K562 (cell line): ENCODE measurements around the gene TRIM62. TPM values are rescaled to one million over a fixed set of nuclear protein-coding genes. Genes with fewer than 3 reads are reported as not detected.

Experiments used
- ATAC-seq: fragments of 200-7000 bp; cut with Tn5 transposase; 3 replicates; pipeline ENCODE4 v1.9.1; 2020; ENCODE audit warnings: moderate library complexity
- BruUV-seq: library from RNA; stranded (reverse); fragments of 400-500 nt; replicated peaks from 2 replicates; lab custom pipeline; 2021; lab: Mats Ljungman, UMichigan
- CTCF ChIA-PET: fragments of 300-600 bp; formaldehyde crosslinking; extraction: SDS; loops from one replicate; lab custom pipeline; 2021; ENCODE audit warnings: low intra/inter-chr PET ratio; lab: Yijun Ruan, JAX
- POLR2A ChIA-PET: fragments of 300-600, 350-650 bp; sonication (Branson Sonifier 250); formaldehyde crosslinking; extraction: SDS; loops from one replicate; lab custom pipeline; 2021; ENCODE audit warnings: antibody characterized with exemption, inconsistent platforms; lab: Yijun Ruan, JAX
- DNase-seq, 4 experiments: peaks; one replicate each; pipeline versions ENCODE4 v3.0.0 to v3.0.0-alpha.2; 2011 to 2018; ENCODE audit warnings: low spot score in 3 of 4, mixed read lengths in 3 of 4; ENCODE audit errors: extremely low read depth in 1 of 4
- FAIRE-seq: peaks from 2 replicates; lab custom pipeline; 2011; peaks lifted over from hg19 to GRCh38; lab: Jason Lieb, UNC
- H2AFZ ChIP-seq: 2 replicates; pipeline ENCODE4 v1.6.0; 2011; ENCODE audit warnings: low read depth, low read length, control low read depth, inconsistent platforms
- H3K27ac ChIP-seq: fragments of 200-600 bp; 3 replicates; pipeline ENCODE4 v1.8.0; 2011; ENCODE audit warnings: low read depth, mild to moderate bottlenecking, control low read depth, inconsistent platforms, low read length, moderate library complexity, mixed read lengths; ENCODE audit errors: extremely low read depth
- H3K27me3 ChIP-seq, 2 experiments: fragments of 300-600 bp in 1 of 2; 2 replicates in 1 of 2; 3 replicates in 1 of 2; pipeline versions ENCODE4 v1.6.0 to v1.8.0; 2011; ENCODE audit warnings: inconsistent platforms in 2 of 2, low read length in 2 of 2, mild to moderate bottlenecking in 1 of 2, mixed read lengths in 1 of 2, moderate library complexity in 1 of 2; ENCODE audit not compliant: control insufficient read depth in 2 of 2, insufficient read depth in 2 of 2
- H3K36me3 ChIP-seq: fragments of 300-600 bp; 3 replicates; pipeline ENCODE4 v1.8.0; 2011; ENCODE audit warnings: mild to moderate bottlenecking, low read length, inconsistent platforms; ENCODE audit not compliant: control insufficient read depth, insufficient read depth
- H3K4me1 ChIP-seq, 2 experiments: fragments of 200-600 bp in 1 of 2; replicated peaks in 1 of 2; 2 replicates in 1 of 2; 3 replicates in 1 of 2; pipeline versions ENCODE4 v1.5.1 to v1.8.0; 2011; ENCODE audit warnings: inconsistent platforms in 2 of 2, low read length in 2 of 2, mild to moderate bottlenecking in 1 of 2, mixed read lengths in 1 of 2, moderate library complexity in 1 of 2; ENCODE audit not compliant: control insufficient read depth in 2 of 2, insufficient read depth in 2 of 2
- H3K4me2 ChIP-seq: 2 replicates; pipeline ENCODE4 v1.6.1; 2011; ENCODE audit warnings: low read length, control low read depth, inconsistent platforms, mixed read lengths; ENCODE audit not compliant: insufficient read depth
- H3K4me3 ChIP-seq: fragments of 200-600 bp; sonication (generic), shearing (Covaris generic); 2 replicates; pipeline ENCODE4 v1.5.1; 2016; ENCODE audit warnings: control low read depth, inconsistent platforms
- H3K79me2 ChIP-seq: fragments of 200-600 bp; 3 replicates; pipeline ENCODE4 v1.8.0; 2011; ENCODE audit warnings: low read length, inconsistent platforms; ENCODE audit not compliant: control insufficient read depth, insufficient read depth
- H3K9ac ChIP-seq, 2 experiments: 2 replicates each; pipeline versions ENCODE4 v1.6.0 to v1.6.1; 2011; ENCODE audit warnings: low read depth in 2 of 2, low read length in 2 of 2, control low read depth in 1 of 2, inconsistent platforms in 1 of 2, mild to moderate bottlenecking in 1 of 2, mixed read lengths in 1 of 2; ENCODE audit not compliant: insufficient read depth in 1 of 2
- H3K9me1 ChIP-seq: one replicate; pipeline ENCODE4 v1.6.0; 2011; ENCODE audit warnings: inconsistent platforms, mild to moderate bottlenecking, low read length, moderate library complexity; ENCODE audit not compliant: control insufficient read depth, insufficient read depth
- H3K9me3 ChIP-seq: replicated peaks from 2 replicates; pipeline ENCODE4 v1.5.1; 2011; ENCODE audit warnings: low read depth, low read length, inconsistent platforms; ENCODE audit not compliant: control insufficient read depth, insufficient read depth
- H4K20me1 ChIP-seq: replicated peaks from 2 replicates; pipeline ENCODE4 v1.6.1; 2011; ENCODE audit warnings: low read length, inconsistent platforms, mixed read lengths; ENCODE audit not compliant: control insufficient read depth, insufficient read depth
- ATF1 ChIP-seq, 2 experiments: fragments of 450-650 bp in 1 of 2; IDR thresholded peaks; 2 replicates each; pipeline ENCODE4 v1.6.1; 2016; ENCODE audit warnings: missing compliant biosample characterization in 1 of 2, missing genetic modification characterization in 1 of 2
- CBFB ChIP-seq: sonication (generic); formaldehyde crosslinking; IDR thresholded peaks from 2 replicates; pipeline ENCODE4 v1.4.0; 2020; ENCODE audit warnings: mild to moderate bottlenecking, missing genetic modification reagents
- HMG20B ChIP-seq: fragments of 250-450 bp; sonication (Bioruptor Pico); IDR thresholded peaks from 2 replicates; pipeline ENCODE4 v1.5.0; 2021; ENCODE audit warnings: mild to moderate bottlenecking
- KDM2B ChIP-seq: fragments of 250-450 bp; sonication (Bioruptor Pico); IDR thresholded peaks from 2 replicates; pipeline ENCODE4 v1.8.0; 2021; ENCODE audit warnings: mild to moderate bottlenecking, moderate library complexity
- NR3C1 ChIP-seq: sonication (generic); formaldehyde crosslinking; IDR thresholded peaks from 2 replicates; pipeline ENCODE4 v1.8.1; 2022; ENCODE audit warnings: missing genetic modification reagents
- RFX1 ChIP-seq: fragments of 450-650 bp; IDR thresholded peaks from 2 replicates; pipeline ENCODE4 v1.6.1; 2016; ENCODE audit warnings: mild to moderate bottlenecking, moderate library complexity
- XRCC3 ChIP-seq: fragments of 450-650 bp; IDR thresholded peaks from 2 replicates; pipeline ENCODE4 v1.6.1; 2017; ENCODE audit warnings: mild to moderate bottlenecking, moderate library complexity
- ZNF134 ChIP-seq: fragments of 250-450 bp; sonication (Bioruptor Pico); conservative IDR thresholded peaks from 2 replicates; pipeline ENCODE4 v1.4.0; 2020
- WGBS: fragments of 100-300 bp; shearing (Covaris generic); methylation state at CpG from one replicate; pipeline ENCODE4 v1.1.6; 2016; ENCODE audit warnings: low coverage, mixed read lengths; ENCODE audit not compliant: insufficient coverage; ENCODE audit errors: missing lambda C conversion rate; 5-methylcytosine and 5-hydroxymethylcytosine counted together
- in situ Hi-C: fragments of 300-500 bp; cut with MboI; formaldehyde crosslinking; loops from 4 replicates; pipeline ENCODE4 v1.15.0; 2018; ENCODE audit warnings: inconsistent platforms, mixed read lengths
- intact Hi-C: fragments of 100-400 bp; cut with micrococcal nuclease; formaldehyde crosslinking; loops from 2 replicates; pipeline ENCODE4 v1.14.2; 2022
- polyA plus RNA-seq, 8 experiments: library from polyadenylated mRNA; depleted of rRNA in 4 of 8; stranded (reverse) in 5 of 8; unstranded in 3 of 8; fragments of >200 nt; fragmentation: Nextera tagmentation in 2 of 8; fragmentation: Illumina TruSeq in 1 of 8; extraction: Ambion mirVana in 2 of 8; extraction: Trizol in 1 of 8; gene quantifications; 2 replicates each; pipeline versions ENCODE4 v1.2.1 to v1.2.3, GENCODE V29; 2011 to 2014; ENCODE audit warnings: inconsistent platforms in 1 of 8, missing spikeins in 1 of 8
- total RNA-seq, 7 experiments: library from RNA; depleted of rRNA in 6 of 7; stranded (reverse); fragments of >200 nt in 6 of 7; fragmentation: Illumina TruSeq in 2 of 7; extraction: Trizol in 2 of 7; gene quantifications; 2 replicates each; pipeline versions ENCODE4 v1.2.1 to v1.2.3, GENCODE V29; 2011 to 2021; ENCODE audit warnings: low replicate concordance in 1 of 7
- TF ChIP-seq, protein P1 (sequence below), 2 experiments: fragments of 450-650 bp; IDR thresholded peaks; 2 replicates each; pipeline ENCODE4 v1.6.1; 2016; ENCODE audit warnings: mild to moderate bottlenecking in 2 of 2, borderline replicate concordance in 1 of 2, low read depth in 1 of 2, moderate library complexity in 1 of 2
- TF ChIP-seq, protein P2 (sequence below): fragments of 150-350 bp; IDR thresholded peaks from 2 replicates; pipeline ENCODE4 v1.6.1; 2014; ENCODE audit warnings: low read depth, mild to moderate bottlenecking, low read length, borderline replicate concordance

Gene TRIM62
- total and polyA plus RNA-seq, 9 of the 15 experiments (the other 6 are each of a cell fraction or from before 2014, with no cell fraction given): 0.18 to 2.3 (median 0.52) TPM

DNA sequence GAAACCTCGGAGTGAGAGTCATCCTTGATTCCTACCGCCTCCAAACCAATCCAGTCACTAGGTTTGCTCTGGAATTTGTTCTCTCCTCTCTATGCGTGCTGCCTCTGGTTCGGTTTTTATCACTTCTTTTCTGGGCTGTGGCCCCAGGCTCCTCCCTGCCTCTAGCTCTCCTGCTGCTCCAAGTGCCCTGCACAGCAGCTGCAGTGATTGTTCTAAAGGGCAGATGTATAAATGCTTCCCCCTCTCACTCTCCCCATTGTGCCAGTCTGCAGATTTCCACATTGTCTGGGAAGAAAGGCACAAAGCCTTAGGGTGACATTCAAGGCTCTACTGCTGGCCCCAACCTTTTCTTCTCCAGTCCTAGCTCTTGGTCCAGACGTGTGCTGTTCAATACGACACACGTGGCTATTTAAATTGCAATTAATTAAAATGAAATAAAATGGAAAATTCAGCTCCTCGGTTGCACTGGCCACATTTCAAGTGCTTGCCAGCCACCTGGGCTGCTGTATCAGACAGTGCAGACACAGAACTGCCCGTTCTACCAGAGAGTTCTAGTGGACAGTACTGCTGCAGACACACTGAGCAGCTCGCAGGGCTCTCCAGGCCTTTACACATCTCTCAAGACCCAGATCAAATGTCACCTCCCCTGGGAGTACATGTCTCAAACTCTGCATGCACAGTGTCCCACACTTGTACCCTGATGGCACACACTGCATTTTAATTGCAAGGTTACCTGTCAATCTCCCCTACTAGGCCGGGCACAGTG lies 12.4 kb downstream of the TRIM62 start:
- in situ Hi-C loops: no loop called here
- BruUV-seq: no TSS peak
- no peak for TF ChIP-seq RFX1
- no peak for TF ChIP-seq ATF1 (CRISPR knock-in tag; IDR thresholded peaks at IDR 0.05)
- TF ChIP-seq ATF1 (tag; IDR thresholded peaks at IDR 0.05): no peak
- no peak for TF ChIP-seq NR3C1 (CRISPR knock-in tag)
- TF ChIP-seq, protein P1, sequence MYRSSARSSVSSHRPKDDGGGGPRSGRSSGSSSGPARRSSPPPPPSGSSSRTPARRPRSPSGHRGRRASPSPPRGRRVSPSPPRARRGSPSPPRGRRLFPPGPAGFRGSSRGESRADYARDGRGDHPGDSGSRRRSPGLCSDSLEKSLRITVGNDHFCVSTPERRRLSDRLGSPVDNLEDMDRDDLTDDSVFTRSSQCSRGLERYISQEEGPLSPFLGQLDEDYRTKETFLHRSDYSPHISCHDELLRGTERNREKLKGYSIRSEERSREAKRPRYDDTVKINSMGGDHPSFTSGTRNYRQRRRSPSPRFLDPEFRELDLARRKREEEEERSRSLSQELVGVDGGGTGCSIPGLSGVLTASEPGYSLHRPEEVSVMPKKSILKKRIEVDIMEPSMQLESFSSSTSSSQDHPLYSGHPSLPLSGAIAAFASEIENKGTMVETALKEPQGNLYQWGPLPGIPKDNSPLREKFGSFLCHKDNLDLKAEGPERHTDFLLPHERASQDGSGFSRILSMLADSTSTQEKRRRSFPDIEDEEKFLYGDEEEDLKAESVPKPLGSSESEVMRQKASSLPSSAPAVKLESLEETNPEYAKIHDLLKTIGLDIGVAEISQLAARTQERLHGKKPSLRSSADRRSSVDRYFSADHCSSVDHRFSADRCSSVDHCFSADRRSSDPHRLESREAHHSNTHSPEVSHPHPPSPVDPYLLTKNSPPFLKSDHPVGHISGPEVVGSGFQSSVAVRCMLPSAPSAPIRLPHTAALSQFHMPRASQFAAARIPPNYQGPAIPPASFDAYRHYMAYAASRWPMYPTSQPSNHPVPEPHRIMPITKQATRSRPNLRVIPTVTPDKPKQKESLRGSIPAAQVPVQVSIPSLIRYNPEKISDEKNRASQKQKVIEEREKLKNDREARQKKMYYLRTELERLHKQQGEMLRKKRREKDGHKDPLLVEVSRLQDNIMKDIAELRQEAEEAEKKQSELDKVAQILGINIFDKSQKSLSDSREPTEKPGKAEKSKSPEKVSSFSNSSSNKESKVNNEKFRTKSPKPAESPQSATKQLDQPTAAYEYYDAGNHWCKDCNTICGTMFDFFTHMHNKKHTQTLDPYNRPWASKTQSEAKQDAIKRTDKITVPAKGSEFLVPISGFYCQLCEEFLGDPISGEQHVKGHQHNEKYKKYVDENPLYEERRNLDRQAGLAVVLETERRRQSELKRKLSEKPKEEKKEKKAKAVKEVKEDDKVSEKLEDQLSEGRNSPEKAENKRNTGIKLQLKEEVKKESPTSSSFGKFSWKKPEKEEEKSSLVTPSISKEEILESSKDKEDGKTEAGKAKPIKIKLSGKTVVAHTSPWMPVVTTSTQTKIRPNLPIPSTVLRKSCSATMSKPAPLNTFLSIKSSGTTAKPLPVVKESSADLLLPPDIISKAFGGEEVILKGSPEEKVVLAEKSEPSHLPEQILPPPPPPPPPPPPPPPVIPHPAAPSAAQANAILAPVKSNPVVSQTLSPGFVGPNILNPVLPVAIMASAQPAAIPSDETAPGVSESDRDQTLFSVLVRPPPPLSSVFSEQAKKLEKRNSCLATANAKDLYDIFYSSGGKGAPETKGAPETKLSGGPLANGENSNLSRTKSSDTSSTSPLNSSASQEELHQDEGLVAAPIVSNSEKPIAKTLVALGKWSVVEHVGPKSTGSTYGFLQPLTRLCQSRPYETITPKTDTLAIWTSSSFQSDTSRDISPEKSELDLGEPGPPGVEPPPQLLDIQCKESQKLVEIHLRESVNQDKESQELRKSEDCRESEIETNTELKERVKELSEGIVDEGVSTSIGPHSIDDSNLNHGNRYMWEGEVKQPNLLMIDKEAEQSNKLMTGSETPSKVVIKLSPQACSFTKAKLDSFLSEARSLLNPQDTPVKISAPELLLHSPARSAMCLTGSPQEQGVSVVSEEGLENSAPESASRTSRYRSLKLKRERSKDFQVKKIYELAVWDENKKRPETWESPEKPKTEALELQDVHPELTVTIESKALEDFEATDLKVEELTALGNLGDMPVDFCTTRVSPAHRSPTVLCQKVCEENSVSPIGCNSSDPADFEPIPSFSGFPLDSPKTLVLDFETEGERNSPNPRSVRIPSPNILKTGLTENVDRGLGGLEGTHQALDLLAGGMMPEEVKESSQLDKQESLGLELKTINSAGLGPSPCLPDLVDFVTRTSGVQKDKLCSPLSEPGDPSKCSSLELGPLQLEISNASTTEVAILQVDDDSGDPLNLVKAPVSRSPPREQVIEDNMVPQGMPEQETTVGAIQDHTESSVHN (IDR thresholded peaks at IDR 0.05; ENCODE audit: borderline replicate concordance in 1 of 2, low read depth in 1 of 2): no peak
- TF ChIP-seq ZNF134 (CRISPR knock-in tag): no peak
- TF ChIP-seq CBFB (CRISPR knock-in tag): no peak
- TF ChIP-seq HMG20B (CRISPR knock-in tag): no peak
- TF ChIP-seq KDM2B (CRISPR knock-in tag): no peak
- TF ChIP-seq, protein P2, sequence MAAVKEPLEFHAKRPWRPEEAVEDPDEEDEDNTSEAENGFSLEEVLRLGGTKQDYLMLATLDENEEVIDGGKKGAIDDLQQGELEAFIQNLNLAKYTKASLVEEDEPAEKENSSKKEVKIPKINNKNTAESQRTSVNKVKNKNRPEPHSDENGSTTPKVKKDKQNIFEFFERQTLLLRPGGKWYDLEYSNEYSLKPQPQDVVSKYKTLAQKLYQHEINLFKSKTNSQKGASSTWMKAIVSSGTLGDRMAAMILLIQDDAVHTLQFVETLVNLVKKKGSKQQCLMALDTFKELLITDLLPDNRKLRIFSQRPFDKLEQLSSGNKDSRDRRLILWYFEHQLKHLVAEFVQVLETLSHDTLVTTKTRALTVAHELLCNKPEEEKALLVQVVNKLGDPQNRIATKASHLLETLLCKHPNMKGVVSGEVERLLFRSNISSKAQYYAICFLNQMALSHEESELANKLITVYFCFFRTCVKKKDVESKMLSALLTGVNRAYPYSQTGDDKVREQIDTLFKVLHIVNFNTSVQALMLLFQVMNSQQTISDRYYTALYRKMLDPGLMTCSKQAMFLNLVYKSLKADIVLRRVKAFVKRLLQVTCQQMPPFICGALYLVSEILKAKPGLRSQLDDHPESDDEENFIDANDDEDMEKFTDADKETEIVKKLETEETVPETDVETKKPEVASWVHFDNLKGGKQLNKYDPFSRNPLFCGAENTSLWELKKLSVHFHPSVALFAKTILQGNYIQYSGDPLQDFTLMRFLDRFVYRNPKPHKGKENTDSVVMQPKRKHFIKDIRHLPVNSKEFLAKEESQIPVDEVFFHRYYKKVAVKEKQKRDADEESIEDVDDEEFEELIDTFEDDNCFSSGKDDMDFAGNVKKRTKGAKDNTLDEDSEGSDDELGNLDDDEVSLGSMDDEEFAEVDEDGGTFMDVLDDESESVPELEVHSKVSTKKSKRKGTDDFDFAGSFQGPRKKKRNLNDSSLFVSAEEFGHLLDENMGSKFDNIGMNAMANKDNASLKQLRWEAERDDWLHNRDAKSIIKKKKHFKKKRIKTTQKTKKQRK: no peak
- no peak for TF ChIP-seq XRCC3

More for the DNA sequence above, 12.4 kb downstream of the TRIM62 start:
- ChIA-PET CTCF (interaction anchor here (0.5 to 1.0 kb wide), 2 partner anchors 75 to 135 kb away, joined by 3 read pairs; no protein-coding TSS in a partner anchor), POLR2A (interaction anchor here (0.7 to 1.5 kb wide), 4 partner anchors 9 to 1678 kb away, joined by 3 to 7 read pairs (median 4); no protein-coding TSS in a partner anchor)
- DNase-seq (no peak), ATAC-seq (no peak), FAIRE-seq (no peak)
- Histone ChIP-seq H4K20me1 (peaks cover 15% of the 10 kb centered on the region; the same call in 1 of the 2 replicates), H3K4me2 (no peak overlapping the region), H3K9me1 (no peaks in the 10 kb centered on the region), H3K27ac (no peak overlapping the region), H3K9me3 (no peaks in the 10 kb centered on the region), H3K27me3 (peaks cover 2 to 46% of the 10 kb centered on the region in 2 experiments; a peak in 3 of 5 replicates), H3K36me3 (no peaks in the 10 kb centered on the region), H2AFZ (no peak overlapping the region), H3K4me1 (peaks cover 2 to 11% of the 10 kb centered on the region in 2 experiments; a peak in 3 of 5 replicates), H3K79me2 (no peaks in the 10 kb centered on the region), H3K9ac (no peak overlapping the region), H3K4me3 (no peak overlapping the region)
- under 1% methylated on average over 11 of the region's 11 CpGs for WGBS
- intact Hi-C loops: no loop called here
